Stromal cell of bone marrow (primary cell): ENCODE measurements around the gene ADRM1.

Source experiments
- DNase-seq: peaks from one replicate; pipeline ENCODE4 v3.0.0-alpha.2; 2012; ENCODE audit warnings: low read depth

The ADRM1 gene

GRCh38 chr20:62281161-62281933, 21.4 kb upstream of the ADRM1 start:
- no peak for DNase-seq

GRCh38 chr20:62282103-62282502, 20.7 kb upstream of the ADRM1 start:
- DNase-seq = no peak

GRCh38 chr20:62282877-62283503, 19.8 kb upstream of the ADRM1 start:
- no peak for DNase-seq

DNA sequence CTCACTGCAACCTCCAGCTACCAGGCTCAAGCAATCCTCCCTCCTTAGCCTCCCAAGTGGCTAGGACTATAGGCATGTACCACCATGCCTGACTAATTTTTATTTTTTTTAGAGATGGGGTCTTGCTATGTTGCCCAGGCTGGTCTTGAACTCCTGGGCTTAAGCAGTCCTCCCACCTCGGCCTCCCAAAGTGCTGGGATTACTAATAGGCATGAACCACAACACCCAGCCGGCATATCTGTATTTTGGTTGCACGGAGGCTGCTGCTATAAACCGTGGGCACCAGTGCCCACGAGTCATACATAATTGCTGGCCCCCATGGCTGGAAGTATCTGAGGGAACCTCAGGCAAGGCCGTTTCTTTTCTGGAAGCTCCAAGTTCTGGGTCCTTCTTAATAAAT, 18.3 kb upstream of the ADRM1 start:
- DNase-seq = no peak

DNA sequence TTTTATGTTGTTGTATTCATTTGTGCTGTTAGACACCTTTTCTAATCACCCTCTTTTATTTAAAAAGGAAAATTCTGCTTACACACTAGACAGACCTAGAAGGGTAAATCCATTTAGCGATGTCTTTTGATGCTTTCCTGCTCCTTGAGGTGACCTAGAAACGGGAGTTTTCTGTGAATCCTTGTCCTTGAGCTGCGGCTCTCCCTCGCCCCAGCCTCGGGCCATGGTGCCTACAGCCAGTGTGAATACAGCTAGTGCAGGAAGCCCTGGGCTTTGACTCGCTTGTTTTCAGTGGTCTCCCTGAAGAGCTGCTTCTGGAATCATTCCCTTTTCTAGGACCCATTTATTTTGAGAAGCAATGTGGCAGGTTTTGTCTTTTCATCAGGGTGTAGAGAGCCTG, 17.6 kb upstream of the ADRM1 start:
- DNase-seq = no peak

GRCh38 chr20:62285722-62286121, 17.1 kb upstream of the ADRM1 start:
- no peak for DNase-seq

DNA sequence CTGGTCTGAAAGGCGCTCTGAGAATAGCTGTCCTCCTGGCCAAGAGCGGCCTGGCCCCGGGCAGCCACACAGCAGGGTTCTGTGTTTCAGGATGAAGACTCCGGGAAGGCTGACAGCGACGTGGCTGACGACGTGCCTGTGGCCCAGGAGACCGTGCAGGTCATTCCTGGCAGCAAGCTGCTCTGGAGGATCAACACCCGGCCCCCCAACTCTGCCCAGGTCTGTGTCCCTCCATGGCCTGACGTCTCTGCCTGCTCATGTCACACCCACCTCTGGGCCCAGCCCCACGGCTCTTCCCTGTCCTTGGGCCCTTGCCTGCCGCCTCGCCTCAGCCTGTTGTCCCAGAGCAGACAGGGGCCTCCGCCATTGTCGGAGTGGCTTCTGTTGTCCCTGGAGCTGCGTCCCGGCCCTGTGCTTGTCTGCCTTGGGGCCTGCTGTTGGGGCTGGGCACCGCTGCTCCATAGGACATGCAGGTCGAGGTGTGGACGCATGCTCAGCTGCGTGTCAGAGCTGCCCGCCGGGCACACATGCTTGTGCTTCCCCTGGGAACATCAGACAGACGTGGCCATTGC, 16.2 kb upstream of the ADRM1 start:
- no peak for DNase-seq

DNA sequence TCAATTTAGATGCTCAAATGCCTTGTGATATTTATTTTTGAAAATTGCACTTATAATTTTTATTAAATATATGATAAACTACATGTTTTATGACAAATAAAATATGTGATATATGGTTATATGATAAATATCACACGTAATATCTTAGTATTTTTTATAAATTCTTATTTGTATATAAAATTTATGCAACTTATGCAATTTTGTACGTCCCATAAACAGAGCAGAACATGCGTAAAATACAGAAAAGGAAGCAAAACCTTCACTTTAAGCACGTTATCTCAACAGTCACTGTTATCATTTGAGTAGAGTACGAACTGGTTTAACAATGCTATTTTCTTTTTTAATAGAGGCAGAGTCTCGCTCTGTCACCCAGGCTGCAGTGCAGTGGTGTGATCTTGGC, 15.7 kb upstream of the ADRM1 start:
- no peak for DNase-seq

DNA sequence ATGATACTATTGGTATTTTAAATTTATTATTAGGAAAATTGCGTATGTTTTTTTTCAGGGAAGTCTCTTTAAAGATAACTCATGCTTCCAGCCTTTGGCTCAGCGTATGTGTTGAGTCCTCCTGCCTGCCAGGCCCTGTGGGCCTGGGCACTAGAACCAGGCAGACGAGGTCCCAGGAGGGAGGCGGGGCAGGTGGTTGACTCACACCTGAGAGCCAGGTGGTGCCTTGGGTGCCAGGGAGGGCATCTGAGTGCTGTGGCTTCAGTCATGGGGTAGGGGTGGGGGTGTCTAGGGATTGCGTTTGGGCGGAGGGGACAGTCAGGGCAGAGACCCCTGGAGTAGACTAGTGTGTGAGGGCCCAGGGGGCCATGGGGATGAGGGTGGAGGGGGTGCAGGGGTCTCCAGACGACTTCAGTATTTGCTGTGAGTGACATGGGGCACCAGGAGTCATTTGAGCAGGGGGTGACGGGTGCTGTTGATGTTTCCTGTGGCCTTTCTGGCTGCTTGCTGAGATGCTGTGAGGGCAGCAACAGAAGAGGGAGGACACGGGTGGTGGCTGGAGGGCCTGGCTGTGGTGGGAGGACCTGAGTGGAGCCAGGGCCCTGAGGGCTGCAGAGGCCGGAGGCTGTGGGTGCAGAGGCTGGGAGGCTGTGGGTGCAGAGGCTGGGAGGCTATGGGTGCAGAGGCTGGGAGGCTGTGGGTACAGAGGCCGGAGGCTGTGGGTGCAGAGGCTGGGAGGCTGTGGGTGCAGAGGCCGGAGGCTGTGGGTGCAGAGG, 14.8 kb upstream of the ADRM1 start:
- DNase-seq = no peak

GRCh38 chr20:62288535-62289105, 14.2 kb upstream of the ADRM1 start:
- no peak for DNase-seq

DNA sequence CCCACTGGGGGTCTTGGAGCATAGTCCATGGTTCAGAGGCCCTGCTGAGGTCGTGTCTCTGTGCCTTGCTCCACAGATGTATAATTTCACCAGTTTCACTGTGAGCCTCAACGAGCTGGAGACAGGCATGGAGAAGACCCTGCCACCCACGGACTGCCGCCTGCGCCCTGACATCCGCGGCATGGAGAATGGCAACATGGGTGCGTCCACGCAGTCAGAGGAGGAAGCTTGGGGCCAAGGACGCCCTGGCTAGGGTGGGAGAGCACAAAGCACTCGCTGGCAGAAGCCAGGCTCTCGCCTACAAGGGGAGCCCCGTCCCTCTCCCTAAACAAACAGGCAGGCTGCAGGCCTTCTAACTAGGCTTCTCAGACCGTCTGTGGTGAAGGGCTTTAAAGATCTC, 13.7 kb upstream of the ADRM1 start:
- DNase-seq = no peak

- DNase-seq = no peak
Measured at GRCh38 chr20:62289898-62290297, 12.9 kb upstream of the ADRM1 start.

GRCh38 chr20:62291251-62292066, 11.3 kb upstream of the ADRM1 start:
- DNase-seq = no peak

- no peak for DNase-seq
Measured at GRCh38 chr20:62292108-62292507, 10.7 kb upstream of the ADRM1 start.

DNA sequence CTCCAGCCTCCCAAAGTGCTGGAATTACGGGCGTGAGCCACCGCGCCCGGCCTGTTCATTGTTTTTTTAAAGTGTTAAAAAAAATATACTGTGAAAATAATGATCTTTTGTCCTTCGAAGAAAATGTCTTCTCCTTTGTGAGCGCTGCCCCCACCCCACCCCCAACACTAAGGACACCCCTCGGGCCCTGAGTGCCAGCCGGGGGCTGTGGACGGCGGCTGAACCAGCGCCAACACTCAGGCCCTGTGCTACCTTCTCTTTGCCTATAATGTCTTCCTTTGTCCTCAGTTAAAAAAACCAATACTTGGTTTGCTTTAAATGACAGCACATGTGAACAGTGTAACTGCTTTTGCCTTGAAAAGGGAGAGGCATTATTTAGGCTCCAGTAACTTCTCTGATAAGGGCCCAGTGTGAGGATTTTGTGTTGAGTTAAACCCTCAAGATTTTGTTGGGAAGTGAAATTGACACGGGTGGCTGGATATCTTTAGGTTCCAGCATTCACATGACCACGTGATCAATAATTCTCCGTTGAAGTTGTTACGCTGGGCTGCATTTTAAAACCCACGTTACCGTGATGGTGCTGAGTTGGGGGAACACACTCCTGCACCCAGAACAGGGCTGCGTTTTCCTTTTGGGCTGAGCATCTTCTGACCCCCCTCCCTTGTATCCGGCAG, 9.5 kb upstream of the ADRM1 start:
- no peak for DNase-seq

DNA sequence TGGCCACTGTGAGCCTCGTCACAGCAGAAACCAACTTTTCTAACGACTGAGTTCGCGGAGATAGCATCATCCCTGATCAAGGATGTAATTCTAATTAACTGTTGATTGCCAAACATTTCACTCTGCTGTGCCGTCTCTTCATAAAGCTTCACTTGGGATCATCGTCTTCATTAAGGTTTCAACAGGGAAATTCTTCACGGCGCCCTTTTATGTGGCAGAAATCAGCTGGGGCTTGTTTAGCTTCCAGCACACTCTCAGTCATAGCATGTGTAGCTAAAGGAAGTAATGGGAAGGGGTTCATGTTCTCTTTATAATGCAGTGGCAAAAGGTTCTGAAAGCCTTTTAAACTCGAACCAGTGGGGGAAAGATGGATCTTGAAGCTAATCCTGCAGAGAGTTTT, 8.9 kb upstream of the ADRM1 start:
- no peak for DNase-seq

- DNase-seq = no peak
Measured at GRCh38 chr20:62294516-62294915, 8.3 kb upstream of the ADRM1 start.

GRCh38 chr20:62296724-62297448, 5.9 kb upstream of the ADRM1 start:
- DNase-seq = no peak

GRCh38 chr20:62297449-62298227, 5.2 kb upstream of the ADRM1 start:
- DNase-seq = no peak
